NCI-H748 (cell line): ENCODE measurements around the gene SERPINA4.

Experiments
- DNase-seq: peaks from one replicate; lab custom pipeline; 2025; ENCODE audit not compliant: unreplicated experiment; lab: John Stamatoyannopoulos, UW

Gene SERPINA4

GRCh38 chr14:94560751-94561655 lies at the start of gene SERPINA4:
SERPINA4 (plus strand) TSS chr14:94561442; CDS start chr14:94563483, 2,041 bp downstream.
- DNase-seq, result no peak

- no peak for DNase-seq
Observed at GRCh38 chr14:94514351-94514750, 46.9 kb upstream of the SERPINA4 start.

GRCh38 chr14:94515426-94515825 lies 45.8 kb upstream of the SERPINA4 start:
- no peak for DNase-seq

- no peak for DNase-seq
Observed at GRCh38 chr14:94515856-94516255, 45.4 kb upstream of the SERPINA4 start.

GRCh38 chr14:94517248-94517640 lies 44.0 kb upstream of the SERPINA4 start:
- DNase-seq, result no peak

- no peak for DNase-seq
Observed at GRCh38 chr14:94517641-94518257, 43.5 kb upstream of the SERPINA4 start.

GRCh38 chr14:94521375-94522114 lies 39.7 kb upstream of the SERPINA4 start:
- no peak for DNase-seq

GRCh38 chr14:94522115-94522724 lies 39.0 kb upstream of the SERPINA4 start:
- no peak for DNase-seq

GRCh38 chr14:94523265-94523664 lies 38.0 kb upstream of the SERPINA4 start:
- DNase-seq, result no peak

GRCh38 chr14:94524093-94524492 lies 37.1 kb upstream of the SERPINA4 start:
- DNase-seq, result no peak

- DNase-seq, result no peak
Observed at GRCh38 chr14:94531187-94531586, 30.1 kb upstream of the SERPINA4 start.

- no peak for DNase-seq
Observed at GRCh38 chr14:94532447-94532846, 28.8 kb upstream of the SERPINA4 start.

- no peak for DNase-seq
Observed at GRCh38 chr14:94535506-94535905, 25.7 kb upstream of the SERPINA4 start.

GRCh38 chr14:94536836-94537235 lies 24.4 kb upstream of the SERPINA4 start:
- DNase-seq, result peak; percentile 51

GRCh38 chr14:94538070-94538740 lies 23.0 kb upstream of the SERPINA4 start:
- peak; percentile 37 for DNase-seq

- no peak for DNase-seq
Observed at GRCh38 chr14:94539181-94539580, 22.1 kb upstream of the SERPINA4 start.

- DNase-seq, result no peak
Observed at GRCh38 chr14:94540031-94540794, 21.0 kb upstream of the SERPINA4 start.

- DNase-seq, result no peak
Observed at GRCh38 chr14:94541234-94541975, 19.8 kb upstream of the SERPINA4 start.

GRCh38 chr14:94542111-94542810 lies 19.0 kb upstream of the SERPINA4 start:
- DNase-seq, result no peak
